ENCODE data around the gene LSM8.
A peak's percentile ranks its signal among the peaks of the same experiment; 100 is the strongest.

GRCh38 chr7:118195837-118196474 lies 12.0 kb downstream of the LSM8 start:
- TF ChIP-seq CTCF (IDR thresholded peaks at IDR 0.05; ENCODE audit: insufficient read depth, low read length) = peak; percentile 55
- no peak for TF ChIP-seq POLR2AphosphoS5 (IDR thresholded peaks at IDR 0.05; ENCODE audit: low read depth)
- no peak for TF ChIP-seq SPI1 (IDR thresholded peaks at IDR 0.05; ENCODE audit: borderline replicate concordance, low read depth)
- no peak for TF ChIP-seq REST (IDR thresholded peaks at IDR 0.05; ENCODE audit: insufficient replicate concordance, low read depth)
